ENCODE data around the gene LSS. TPM values are rescaled to one million over a fixed set of nuclear protein-coding genes. Genes with fewer than 3 reads are reported as not detected.

Gene LSS
- total RNA-seq, 1 donor from 2014 or later = 26.7 TPM

GRCh38 chr21:46180778-46181391 lies 47.7 kb downstream of the LSS start:
- H3K27ac ChIP-seq = no peak overlapping the region
- peaks cover 8% of the 10 kb centered on the region for H3F3A ChIP-seq (ENCODE audit: low read depth)
- H3K4me3 ChIP-seq = no peak overlapping the region
- no peaks in the 10 kb centered on the region for H3K36me3 ChIP-seq
- no peak overlapping the region for H3K4me2 ChIP-seq
- no peak overlapping the region for H3K4me3 Mint-ChIP-seq
- TF ChIP-seq EZH2 (IDR thresholded peaks at IDR 0.05) (no peak), EZH2phosphoT487 (IDR thresholded peaks at IDR 0.05) (no peak), CTCF (IDR thresholded peaks at IDR 0.05) (no peak)
- H3K27ac Mint-ChIP-seq = no peak overlapping the region
- peaks cover 2% of the 10 kb centered on the region for H4K20me1 ChIP-seq (ENCODE audit: low read depth)
- no peak overlapping the region for H2AFZ ChIP-seq (replicated peaks)
- H3K36me3 Mint-ChIP-seq = peaks cover 9% of the 10 kb centered on the region
- no peak for DNase-seq (ENCODE audit: low spot score)
- H3K27me3 Mint-ChIP-seq (ENCODE audit: insufficient read depth, low read depth) = no peaks in the 10 kb centered on the region
- H3K79me2 ChIP-seq (ENCODE audit: low read depth) = peaks cover 23% of the 10 kb centered on the region
- no peaks in the 10 kb centered on the region for H3K27me3 ChIP-seq
- H3K4me1 Mint-ChIP-seq = peaks cover 9% of the 10 kb centered on the region
- peaks cover 19% of the 10 kb centered on the region for H3K9me3 Mint-ChIP-seq
- H3K9me3 ChIP-seq (ENCODE audit: low read depth) = no peaks in the 10 kb centered on the region
- H3K9ac ChIP-seq = no peak overlapping the region
- peaks cover 5% of the 10 kb centered on the region for H3K4me1 ChIP-seq

- Mint-ChIP-seq H3K4me3 (peak overlapping the region; percentile 63), H3K27me3 (ENCODE audit: insufficient read depth, low read depth) (no peaks in the 10 kb centered on the region), H3K9me3 (peaks cover 26% of the 10 kb centered on the region), H3K36me3 (peaks cover 9% of the 10 kb centered on the region), H3K4me1 (peaks cover 3% of the 10 kb centered on the region), H3K27ac (peak overlapping the region; percentile 63)
- no peaks in the 10 kb centered on the region for H3K9me3 ChIP-seq (ENCODE audit: low read depth)
- no peak for TF ChIP-seq EZH2 (IDR thresholded peaks at IDR 0.05)
- TF ChIP-seq EZH2phosphoT487 (IDR thresholded peaks at IDR 0.05) = no peak
- TF ChIP-seq CTCF (IDR thresholded peaks at IDR 0.05) = no peak
- peaks cover 29% of the 10 kb centered on the region for H3K79me2 ChIP-seq (ENCODE audit: low read depth)
- H2AFZ ChIP-seq (replicated peaks) = no peak overlapping the region
- H3F3A ChIP-seq (ENCODE audit: low read depth) = peaks cover 6% of the 10 kb centered on the region
- H3K9ac ChIP-seq = no peak overlapping the region
- no peak overlapping the region for H3K4me2 ChIP-seq
- no peaks in the 10 kb centered on the region for H3K27me3 ChIP-seq
- H4K20me1 ChIP-seq (ENCODE audit: low read depth) = peaks cover 2% of the 10 kb centered on the region
- H3K4me1 ChIP-seq = peaks cover 1% of the 10 kb centered on the region
- DNase-seq (ENCODE audit: low spot score) = no peak
- no peak overlapping the region for H3K27ac ChIP-seq
- H3K36me3 ChIP-seq = no peaks in the 10 kb centered on the region
- no peak overlapping the region for H3K4me3 ChIP-seq
Measured at GRCh38 chr21:46180079-46180722, 48.4 kb downstream of the LSS start.

GRCh38 chr21:46179708-46180078 lies 48.9 kb downstream of the LSS start:
- Histone ChIP-seq H3F3A (ENCODE audit: low read depth) (peaks cover 1% of the 10 kb centered on the region), H3K27ac (no peak overlapping the region), H3K4me1 (no peaks in the 10 kb centered on the region), H3K4me2 (no peak overlapping the region), H3K79me2 (ENCODE audit: low read depth) (peaks cover 32% of the 10 kb centered on the region), H4K20me1 (ENCODE audit: low read depth) (peaks cover 2% of the 10 kb centered on the region), H3K36me3 (no peaks in the 10 kb centered on the region), H3K9ac (no peak overlapping the region), H3K4me3 (no peak overlapping the region), H2AFZ (replicated peaks) (no peak overlapping the region), H3K27me3 (no peaks in the 10 kb centered on the region), H3K9me3 (ENCODE audit: low read depth) (no peaks in the 10 kb centered on the region)
- Mint-ChIP-seq H3K36me3 (peaks cover 13% of the 10 kb centered on the region), H3K27me3 (ENCODE audit: insufficient read depth, low read depth) (no peaks in the 10 kb centered on the region), H3K27ac (no peak overlapping the region), H3K4me1 (no peaks in the 10 kb centered on the region), H3K9me3 (peaks cover 31% of the 10 kb centered on the region), H3K4me3 (no peak overlapping the region)
- DNase-seq (ENCODE audit: low spot score) = no peak
- TF ChIP-seq EZH2 (IDR thresholded peaks at IDR 0.05) (no peak), CTCF (IDR thresholded peaks at IDR 0.05) (no peak), EZH2phosphoT487 (IDR thresholded peaks at IDR 0.05) (no peak)

All from neural progenitor cell (in vitro differentiated cells).